Measurements from ENCODE around the gene CAVIN3. TPM values are rescaled to one million over a fixed set of nuclear protein-coding genes. Genes with fewer than 3 reads are reported as not detected.

CAVIN3 gene
- polyA plus RNA-seq, 1 donor (not counting 4 experiments of a cell fraction or from before 2014, with no cell fraction given), result 30.1 TPM

DNA sequence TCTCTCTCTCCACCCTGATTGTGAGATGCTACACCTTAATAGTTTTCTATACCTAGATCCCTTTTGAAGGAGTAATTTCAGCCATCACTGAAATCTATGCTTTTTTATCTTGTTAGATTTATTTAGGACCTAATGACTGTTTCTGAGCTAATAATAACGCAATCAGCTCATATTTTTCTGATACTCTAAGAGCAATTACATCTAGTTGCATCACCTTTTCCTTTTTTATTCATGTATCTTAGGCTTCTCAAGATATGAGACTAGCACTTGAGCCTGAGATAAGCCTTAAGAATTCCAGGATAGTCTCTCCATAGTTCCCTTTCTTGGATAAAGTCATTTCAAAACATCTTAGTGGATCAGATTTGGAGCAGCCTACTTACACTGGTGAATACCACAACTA lies 25.1 kb upstream of the CAVIN3 start:
- H3K27ac ChIP-seq (ENCODE audit: control insufficient read depth, insufficient read depth, low read length), result no peak overlapping the region
- no peaks in the 10 kb centered on the region for H3K9me3 ChIP-seq (ENCODE audit: control insufficient read depth, low read depth, low read length)
- no peaks in the 10 kb centered on the region for H3K9me1 ChIP-seq (ENCODE audit: control insufficient read depth, extremely low read depth, insufficient read depth, low read length)
- DNase-seq (ENCODE audit: low read depth, low spot score), result no peak
- no peaks in the 10 kb centered on the region for H3K36me3 ChIP-seq (ENCODE audit: control insufficient read depth in 2 of 2, extremely low read depth in 1 of 2, insufficient read depth in 2 of 2, low read length in 2 of 2)
- no peak overlapping the region for H2AFZ ChIP-seq (ENCODE audit: control insufficient read depth, low read length)
- no peak overlapping the region for H3K4me2 ChIP-seq (ENCODE audit: control insufficient read depth, extremely low read depth, insufficient read depth, low read depth, low read length)
- dilution Hi-C loops (cut with MboI; ENCODE audit: extremely low pct_ligation_motif_present, low sequenced_read_pairs), result no loop called here
- H3K4me3 ChIP-seq (ENCODE audit: control insufficient read depth in 2 of 3, extremely low read depth in 1 of 3, insufficient read depth in 2 of 3, low read depth in 1 of 3, low read length in 3 of 3), result no peak overlapping the region
- no peaks in the 10 kb centered on the region for H3K4me1 ChIP-seq (ENCODE audit: control insufficient read depth, extremely low read depth, insufficient read depth, low read length)
- H4K20me1 ChIP-seq (ENCODE audit: control insufficient read depth, extremely low read depth, insufficient read depth, low read length), result no peaks in the 10 kb centered on the region
- no peak overlapping the region for H3K9ac ChIP-seq (ENCODE audit: control insufficient read depth, extremely low read depth, insufficient read depth, low read length)
- H3K27me3 ChIP-seq (ENCODE audit: control insufficient read depth, extremely low read depth, insufficient read depth, low read length), result no peaks in the 10 kb centered on the region
- no peaks in the 10 kb centered on the region for H3K79me2 ChIP-seq (ENCODE audit: control insufficient read depth, insufficient read depth, low read length)
- no peak for FAIRE-seq
- TF ChIP-seq EZH2 (IDR thresholded peaks at IDR 0.05; ENCODE audit: low read length), result no peak
- TF ChIP-seq, protein P1, sequence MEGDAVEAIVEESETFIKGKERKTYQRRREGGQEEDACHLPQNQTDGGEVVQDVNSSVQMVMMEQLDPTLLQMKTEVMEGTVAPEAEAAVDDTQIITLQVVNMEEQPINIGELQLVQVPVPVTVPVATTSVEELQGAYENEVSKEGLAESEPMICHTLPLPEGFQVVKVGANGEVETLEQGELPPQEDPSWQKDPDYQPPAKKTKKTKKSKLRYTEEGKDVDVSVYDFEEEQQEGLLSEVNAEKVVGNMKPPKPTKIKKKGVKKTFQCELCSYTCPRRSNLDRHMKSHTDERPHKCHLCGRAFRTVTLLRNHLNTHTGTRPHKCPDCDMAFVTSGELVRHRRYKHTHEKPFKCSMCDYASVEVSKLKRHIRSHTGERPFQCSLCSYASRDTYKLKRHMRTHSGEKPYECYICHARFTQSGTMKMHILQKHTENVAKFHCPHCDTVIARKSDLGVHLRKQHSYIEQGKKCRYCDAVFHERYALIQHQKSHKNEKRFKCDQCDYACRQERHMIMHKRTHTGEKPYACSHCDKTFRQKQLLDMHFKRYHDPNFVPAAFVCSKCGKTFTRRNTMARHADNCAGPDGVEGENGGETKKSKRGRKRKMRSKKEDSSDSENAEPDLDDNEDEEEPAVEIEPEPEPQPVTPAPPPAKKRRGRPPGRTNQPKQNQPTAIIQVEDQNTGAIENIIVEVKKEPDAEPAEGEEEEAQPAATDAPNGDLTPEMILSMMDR (optimal IDR thresholded peaks at IDR 0.05 in 1 of 3, IDR thresholded peaks at IDR 0.05 in 1 of 3, conservative IDR thresholded peaks at IDR 0.05 in 1 of 3; ENCODE audit: extremely low read depth in 1 of 3, insufficient read depth in 2 of 3, low read length in 3 of 3), result no peak

DNA sequence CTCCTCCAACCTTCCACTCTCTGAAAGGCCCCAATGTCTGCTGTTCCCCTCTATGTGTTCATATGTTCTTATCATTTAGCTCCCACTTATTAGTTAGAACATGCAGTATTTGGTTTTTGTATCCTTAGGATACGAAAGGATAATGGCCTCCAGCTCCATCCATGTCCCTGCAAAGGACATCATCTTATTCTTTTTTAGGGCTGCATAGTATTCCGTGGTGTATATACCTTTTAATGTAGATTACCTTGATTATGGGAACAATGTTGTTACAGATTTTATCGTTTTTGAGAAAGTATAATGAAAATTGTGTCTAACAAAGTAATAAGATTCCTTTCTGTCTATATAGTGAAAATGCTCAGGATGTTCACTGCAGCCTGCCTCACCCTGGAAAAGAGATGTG lies 16.0 kb upstream of the CAVIN3 start:
- no peak for FAIRE-seq
- Histone ChIP-seq H3K9ac (ENCODE audit: control insufficient read depth, extremely low read depth, insufficient read depth, low read length) (no peak overlapping the region), H3K4me1 (ENCODE audit: control insufficient read depth, extremely low read depth, insufficient read depth, low read length) (no peaks in the 10 kb centered on the region), H3K27ac (ENCODE audit: control insufficient read depth, insufficient read depth, low read length) (no peak overlapping the region), H3K27me3 (ENCODE audit: control insufficient read depth, extremely low read depth, insufficient read depth, low read length) (no peaks in the 10 kb centered on the region), H4K20me1 (ENCODE audit: control insufficient read depth, extremely low read depth, insufficient read depth, low read length) (no peaks in the 10 kb centered on the region), H3K79me2 (ENCODE audit: control insufficient read depth, insufficient read depth, low read length) (no peaks in the 10 kb centered on the region), H3K9me3 (ENCODE audit: control insufficient read depth, low read depth, low read length) (no peaks in the 10 kb centered on the region), H3K4me2 (ENCODE audit: control insufficient read depth, extremely low read depth, insufficient read depth, low read depth, low read length) (no peak overlapping the region), H3K4me3 (ENCODE audit: control insufficient read depth in 2 of 3, extremely low read depth in 1 of 3, insufficient read depth in 2 of 3, low read depth in 1 of 3, low read length in 3 of 3) (no peak overlapping the region), H3K36me3 (ENCODE audit: control insufficient read depth in 2 of 2, extremely low read depth in 1 of 2, insufficient read depth in 2 of 2, low read length in 2 of 2) (no peaks in the 10 kb centered on the region), H2AFZ (ENCODE audit: control insufficient read depth, low read length) (no peak overlapping the region), H3K9me1 (ENCODE audit: control insufficient read depth, extremely low read depth, insufficient read depth, low read length) (no peaks in the 10 kb centered on the region)
- no peak for TF ChIP-seq EZH2 (IDR thresholded peaks at IDR 0.05; ENCODE audit: low read length)
- TF ChIP-seq, protein P1 (optimal IDR thresholded peaks at IDR 0.05 in 1 of 3, IDR thresholded peaks at IDR 0.05 in 1 of 3, conservative IDR thresholded peaks at IDR 0.05 in 1 of 3; ENCODE audit: extremely low read depth in 1 of 3, insufficient read depth in 2 of 3, low read length in 3 of 3), result no peak
- dilution Hi-C loops (cut with MboI; ENCODE audit: extremely low pct_ligation_motif_present, low sequenced_read_pairs), result no loop called here
- DNase-seq (ENCODE audit: low read depth, low spot score), result no peak
